HG02678 (cell line): Measurements from ENCODE around the gene ABTB2.
"Not testable (repeated sequence)": the region's sequence is repeated elsewhere in the genome, so short reads cannot be mapped to it uniquely, and the experiment has no call there.

Source experiments
- ATAC-seq: cut with Tn5 transposase; IDR thresholded peaks from one replicate; pipeline ENCODE4 v1.9.1; 2021; ENCODE audit warnings: mild to moderate bottlenecking, moderate library complexity; ENCODE audit not compliant: unreplicated experiment

The ABTB2 gene

DNA sequence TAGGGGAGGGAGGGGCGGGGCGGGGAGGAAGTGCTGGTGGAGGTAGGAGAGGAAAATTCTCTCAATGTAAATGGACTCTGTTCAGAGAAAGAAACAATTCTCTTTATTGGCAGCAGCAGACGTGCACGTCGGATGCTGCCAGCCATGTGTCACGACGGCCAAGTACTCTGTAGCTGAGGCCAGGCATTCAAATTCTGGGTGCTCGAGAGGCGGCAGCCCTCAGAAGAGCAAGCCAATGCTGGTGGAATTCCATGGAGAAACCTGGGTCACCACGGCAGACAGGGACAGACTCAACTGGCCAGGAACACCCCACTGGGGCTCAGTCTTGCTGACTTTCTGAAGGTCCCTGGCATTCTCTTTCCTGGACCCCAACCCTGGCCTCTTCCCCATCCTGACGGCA is 90.8 kb downstream of the ABTB2 start:
- no peak for ATAC-seq

- no peak for ATAC-seq
These were observed 91.5 kb downstream of the ABTB2 start for GRCh38 chr11:34266090-34266912.

DNA sequence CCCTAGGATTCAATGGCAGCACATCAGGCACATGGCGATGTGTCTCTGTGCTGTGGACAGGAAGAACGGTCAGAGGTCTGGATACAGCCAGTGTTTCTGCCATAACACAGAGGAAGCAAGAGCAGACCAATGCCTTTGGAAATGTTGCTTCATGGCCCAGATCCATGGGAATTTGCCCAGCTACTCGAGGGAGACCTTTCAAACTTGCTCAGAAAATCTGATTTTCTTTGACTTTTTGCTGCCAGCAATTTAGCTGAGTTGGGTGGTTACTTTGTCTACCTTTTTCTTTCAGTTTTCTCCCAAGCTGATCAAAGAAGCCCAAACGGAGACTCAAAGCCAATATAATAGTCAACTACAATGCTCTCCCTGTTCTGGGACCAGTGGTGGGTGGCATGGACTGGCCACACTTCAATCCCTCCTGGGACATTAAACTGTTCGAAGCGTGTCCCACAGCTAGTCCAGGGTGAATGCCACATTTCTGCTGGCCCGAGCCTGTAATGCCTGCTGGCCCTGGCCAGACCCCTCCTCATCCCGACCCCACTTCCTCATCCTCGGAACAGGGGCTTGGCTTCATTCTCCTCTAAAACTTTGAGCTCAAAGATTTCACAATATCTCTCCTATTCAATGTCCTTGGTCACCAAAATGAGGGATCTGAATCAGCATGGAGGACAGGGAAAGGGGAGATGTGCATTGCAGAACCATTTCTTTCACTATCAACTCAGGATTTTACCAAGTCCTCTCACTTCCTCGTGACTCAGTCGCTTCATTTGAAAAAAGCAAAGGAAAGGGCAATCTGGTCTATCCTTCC is 93.3 kb downstream of the ABTB2 start:
- ATAC-seq = no peak

GRCh38 chr11:34263441-34264091 is 94.2 kb downstream of the ABTB2 start:
- no peak for ATAC-seq

DNA sequence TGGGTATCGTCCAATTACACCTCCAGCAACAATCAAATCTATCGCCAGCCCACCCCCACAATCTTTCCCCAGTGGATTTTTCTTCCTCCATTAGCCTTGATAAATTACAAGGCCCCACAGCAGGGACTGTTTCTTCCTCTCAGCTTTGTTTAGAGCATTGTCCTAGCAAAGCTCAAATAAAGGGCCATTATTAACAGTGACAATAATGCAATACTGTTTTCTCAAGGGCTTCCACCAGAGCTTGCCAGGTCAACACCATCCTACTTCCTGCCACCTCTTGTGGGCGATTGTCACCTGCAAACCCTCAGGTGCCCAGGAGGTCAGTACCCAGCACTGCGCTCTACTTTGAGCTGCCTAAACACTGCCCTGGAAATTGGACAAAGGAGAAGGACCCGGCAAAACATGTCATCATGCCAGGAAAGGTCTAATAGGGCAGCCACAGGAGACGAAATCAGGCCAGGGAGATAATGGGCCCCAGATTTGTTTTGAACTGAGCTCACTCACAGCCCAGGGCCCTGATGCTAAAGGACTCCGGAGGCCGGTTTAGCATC is 95.2 kb downstream of the ABTB2 start:
- no peak for ATAC-seq

DNA sequence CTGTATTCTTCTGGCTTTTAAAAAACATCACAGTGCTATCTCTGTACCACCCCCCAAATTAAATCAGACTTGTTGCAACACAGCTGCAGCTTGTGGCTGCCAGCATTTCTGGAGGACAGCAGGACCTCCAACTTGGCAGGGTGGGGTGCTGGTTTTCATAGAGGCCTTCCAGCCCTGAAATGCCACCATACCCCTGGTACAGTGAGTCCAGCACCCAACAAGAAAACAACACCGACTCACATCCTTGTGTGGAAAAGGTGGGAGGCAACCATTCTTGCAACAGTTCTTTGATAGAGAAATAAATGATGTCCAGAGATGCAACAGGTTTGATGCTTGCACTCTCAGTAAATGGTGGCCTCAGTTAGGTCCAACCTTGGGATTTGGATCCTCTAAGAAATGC is 96.0 kb downstream of the ABTB2 start:
- no peak for ATAC-seq

DNA sequence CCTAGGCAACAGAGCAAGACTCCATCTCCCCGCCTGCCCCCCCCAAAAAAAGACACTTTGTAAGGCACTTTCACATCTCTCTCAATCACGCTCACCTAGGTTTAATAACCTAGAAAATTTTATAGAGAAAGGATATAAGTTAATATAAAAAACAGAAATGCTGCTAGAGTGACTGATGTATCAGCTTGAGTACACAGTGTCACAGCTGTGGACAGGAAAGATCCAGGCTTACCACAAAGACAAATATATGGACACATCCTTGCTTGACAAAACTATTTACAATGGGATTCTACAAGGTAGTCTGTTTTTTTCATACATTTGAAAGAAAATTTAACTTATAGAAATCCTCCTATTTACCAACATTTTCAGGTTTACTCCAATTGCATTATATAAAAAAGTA is 96.7 kb downstream of the ABTB2 start:
- ATAC-seq = no peak

GRCh38 chr11:34260072-34260575 is 97.7 kb downstream of the ABTB2 start:
- no peak for ATAC-seq

GRCh38 chr11:34259087-34259486 is 98.7 kb downstream of the ABTB2 start:
- no peak for ATAC-seq

GRCh38 chr11:34256626-34257025 is 101.2 kb downstream of the ABTB2 start:
- no peak for ATAC-seq

DNA sequence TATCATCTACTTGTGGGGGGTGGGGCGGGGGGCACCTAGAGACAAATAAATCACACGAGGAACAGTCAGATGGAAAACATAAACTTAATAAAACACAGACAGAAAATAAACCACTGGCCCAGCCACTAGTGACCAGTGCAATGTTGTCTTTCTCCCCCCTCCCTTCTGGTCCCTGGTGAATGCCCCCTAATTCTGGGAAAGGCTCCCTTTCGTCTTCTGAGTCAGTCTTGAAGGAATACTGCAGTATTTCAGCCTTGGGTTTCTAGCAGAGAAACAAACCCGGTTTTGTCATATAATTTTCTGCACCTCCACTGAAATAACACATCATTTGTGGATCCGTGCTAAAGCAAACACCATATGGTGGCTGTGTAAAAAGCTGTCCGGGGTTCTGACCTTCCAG is 101.7 kb downstream of the ABTB2 start:
- ATAC-seq = no peak

DNA sequence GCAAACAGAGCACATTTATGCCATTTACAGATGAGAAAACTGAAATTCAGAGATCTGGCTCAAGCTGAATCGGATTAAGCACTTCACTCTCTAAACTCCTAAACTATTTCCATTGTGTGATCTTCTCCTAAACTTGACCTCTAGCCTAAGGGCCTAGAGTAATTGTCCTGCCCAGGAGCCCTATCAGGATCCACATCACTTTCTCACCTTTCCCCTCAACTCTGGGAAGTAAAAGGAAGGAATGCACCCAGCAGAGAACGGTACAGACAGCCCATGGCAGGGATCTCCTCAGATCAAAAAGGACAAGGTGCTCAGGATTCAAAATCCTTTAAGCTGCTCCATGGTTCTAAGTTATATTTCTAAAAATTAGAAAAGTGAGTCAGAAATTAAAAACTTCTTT is 102.7 kb downstream of the ABTB2 start:
- no peak for ATAC-seq

DNA sequence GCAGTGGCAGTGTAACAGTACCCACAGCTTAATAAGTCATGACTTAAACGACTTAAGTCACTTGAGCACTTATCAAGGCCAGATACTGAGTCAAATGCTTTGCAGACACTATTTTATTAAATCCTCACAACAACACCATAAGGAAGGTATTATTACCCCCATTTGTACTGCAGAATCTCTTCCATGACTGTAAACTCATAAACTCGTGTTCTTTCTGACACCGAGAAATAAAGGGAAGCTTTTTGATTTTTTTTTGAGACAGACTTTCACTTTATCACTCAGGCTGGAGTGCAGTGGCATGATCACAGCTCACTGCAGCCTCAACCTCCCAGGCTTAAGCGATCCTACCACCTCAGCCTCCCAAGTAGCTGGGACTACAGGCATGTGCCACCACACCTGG is 103.8 kb downstream of the ABTB2 start:
- no peak for ATAC-seq

DNA sequence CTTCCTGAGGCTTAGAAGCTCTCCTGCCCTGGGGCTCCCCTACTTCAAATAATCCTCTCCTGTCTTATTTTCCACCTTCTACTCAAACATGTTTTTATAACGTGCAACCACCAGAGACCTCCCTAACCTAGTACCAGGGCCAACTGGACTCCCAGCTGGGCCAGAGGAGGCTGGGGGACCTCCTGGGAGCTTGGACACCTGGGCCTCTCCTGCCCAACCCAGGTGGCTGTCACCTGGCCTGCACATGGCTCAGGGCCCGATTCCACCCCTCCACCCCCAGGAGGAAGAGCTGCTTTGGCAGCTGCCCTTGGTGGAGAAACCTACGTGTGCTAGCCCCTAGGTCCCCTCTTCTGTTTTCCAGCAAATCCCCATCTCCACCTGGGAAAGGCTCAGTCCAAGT is 105.2 kb downstream of the ABTB2 start:
- ATAC-seq = no peak

- ATAC-seq = no peak
These were observed 105.8 kb downstream of the ABTB2 start for GRCh38 chr11:34252015-34252414.

GRCh38 chr11:34251589-34251980 is 106.2 kb downstream of the ABTB2 start:
- no peak for ATAC-seq

- peak; percentile 77 for ATAC-seq
These were observed 106.8 kb downstream of the ABTB2 start for GRCh38 chr11:34250732-34251588.

- no peak for ATAC-seq
These were observed 107.6 kb downstream of the ABTB2 start for GRCh38 chr11:34250211-34250610.

- ATAC-seq = no peak
These were observed 108.4 kb downstream of the ABTB2 start for GRCh38 chr11:34249439-34249838.

- not testable (repeated sequence) for ATAC-seq
These were observed 111.3 kb downstream of the ABTB2 start for GRCh38 chr11:34246511-34246910.
